SH-SY5Y (cell line): ENCODE measurements around the gene OGDHL.

ENCODE experiments used
- GATA2 ChIP-seq: IDR thresholded peaks from 2 replicates; pipeline ENCODE4 v1.6.1; 2011; ENCODE audit warnings: mild to moderate bottlenecking, low read depth, low read length
- GATA3 ChIP-seq: IDR thresholded peaks from 2 replicates; pipeline ENCODE4 v1.6.1; 2011; ENCODE audit warnings: low read depth, mild to moderate bottlenecking, low read length, moderate library complexity

- no peak for TF ChIP-seq GATA3
- TF ChIP-seq GATA2 = no peak
These were observed at the start of gene OGDHL for GRCh38 chr10:49761789-49762565.
